ENCODE data around the gene SIPA1L3. TPM values are rescaled to one million over a fixed set of nuclear protein-coding genes. Genes with fewer than 3 reads are reported as not detected.

The SIPA1L3 gene
- total RNA-seq, 6 experiments from 2014 or later = 9.1 to 20.4 (median 14.9) TPM

DNA sequence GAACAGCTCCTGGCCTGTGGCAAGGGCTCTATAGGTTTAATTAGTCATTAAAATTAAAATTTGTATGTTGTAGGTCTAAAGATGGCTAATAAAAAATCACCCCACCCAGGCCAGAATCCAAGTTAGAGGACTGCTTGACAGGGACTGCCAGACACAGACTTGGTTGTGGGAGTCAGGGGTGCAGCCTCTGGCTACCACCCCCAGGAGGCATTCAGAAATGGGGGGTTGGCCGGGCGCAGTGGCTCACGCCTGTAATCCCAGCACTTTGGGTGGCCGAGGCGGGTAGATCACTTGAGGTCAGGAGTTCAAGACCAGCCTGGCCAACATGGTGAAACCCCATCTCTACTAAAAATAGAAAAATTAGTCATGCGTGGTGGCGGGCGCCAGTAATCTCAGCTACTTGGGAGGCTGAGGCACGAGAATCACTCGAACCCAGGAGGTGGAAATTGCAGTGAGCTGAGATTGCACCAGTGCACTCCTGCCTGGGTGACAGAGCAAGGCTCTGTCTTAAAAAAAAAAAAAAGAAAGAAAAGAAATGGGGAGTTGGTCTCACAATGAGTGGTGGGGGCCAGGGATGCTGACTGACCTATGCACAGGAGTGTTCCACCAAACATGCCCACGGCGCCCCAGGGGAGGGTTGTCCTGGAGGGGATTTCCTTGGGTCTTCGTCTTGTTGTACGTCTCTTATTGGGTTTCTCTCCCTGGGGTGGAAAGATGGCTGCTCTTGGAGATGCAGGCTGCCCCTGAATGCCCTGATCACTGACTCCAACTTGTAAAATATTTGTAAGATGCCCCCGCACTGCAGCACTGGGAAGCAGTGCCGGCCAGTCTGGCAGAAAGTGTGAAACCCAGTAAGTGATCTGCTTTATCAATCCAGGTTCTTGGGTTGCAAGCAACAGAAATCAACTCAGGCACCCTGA is 68.8 kb downstream of the SIPA1L3 start:
- TF ChIP-seq, protein P1, sequence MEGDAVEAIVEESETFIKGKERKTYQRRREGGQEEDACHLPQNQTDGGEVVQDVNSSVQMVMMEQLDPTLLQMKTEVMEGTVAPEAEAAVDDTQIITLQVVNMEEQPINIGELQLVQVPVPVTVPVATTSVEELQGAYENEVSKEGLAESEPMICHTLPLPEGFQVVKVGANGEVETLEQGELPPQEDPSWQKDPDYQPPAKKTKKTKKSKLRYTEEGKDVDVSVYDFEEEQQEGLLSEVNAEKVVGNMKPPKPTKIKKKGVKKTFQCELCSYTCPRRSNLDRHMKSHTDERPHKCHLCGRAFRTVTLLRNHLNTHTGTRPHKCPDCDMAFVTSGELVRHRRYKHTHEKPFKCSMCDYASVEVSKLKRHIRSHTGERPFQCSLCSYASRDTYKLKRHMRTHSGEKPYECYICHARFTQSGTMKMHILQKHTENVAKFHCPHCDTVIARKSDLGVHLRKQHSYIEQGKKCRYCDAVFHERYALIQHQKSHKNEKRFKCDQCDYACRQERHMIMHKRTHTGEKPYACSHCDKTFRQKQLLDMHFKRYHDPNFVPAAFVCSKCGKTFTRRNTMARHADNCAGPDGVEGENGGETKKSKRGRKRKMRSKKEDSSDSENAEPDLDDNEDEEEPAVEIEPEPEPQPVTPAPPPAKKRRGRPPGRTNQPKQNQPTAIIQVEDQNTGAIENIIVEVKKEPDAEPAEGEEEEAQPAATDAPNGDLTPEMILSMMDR (IDR thresholded peaks at IDR 0.05) = no peak
- TF ChIP-seq POLR2A (IDR thresholded peaks at IDR 0.05) = no peak
- Histone ChIP-seq H3K9me3 (no peaks in the 10 kb centered on the region), H3K4me1 (no peaks in the 10 kb centered on the region), H3K36me3 (no peaks in the 10 kb centered on the region), H3K27ac (no peak overlapping the region), H3K27me3 (no peaks in the 10 kb centered on the region), H3K4me3 (no peak overlapping the region)
- WGBS (ENCODE audit: insufficient coverage, low coverage, low lambda C conversion rate, missing lambda C conversion rate) = 85% methylated on average over 12 of the region's 16 CpGs
- ATAC-seq (no peak), DNase-seq (no peak)
- intact Hi-C loops (cut with DNase I) = no loop called here

DNA sequence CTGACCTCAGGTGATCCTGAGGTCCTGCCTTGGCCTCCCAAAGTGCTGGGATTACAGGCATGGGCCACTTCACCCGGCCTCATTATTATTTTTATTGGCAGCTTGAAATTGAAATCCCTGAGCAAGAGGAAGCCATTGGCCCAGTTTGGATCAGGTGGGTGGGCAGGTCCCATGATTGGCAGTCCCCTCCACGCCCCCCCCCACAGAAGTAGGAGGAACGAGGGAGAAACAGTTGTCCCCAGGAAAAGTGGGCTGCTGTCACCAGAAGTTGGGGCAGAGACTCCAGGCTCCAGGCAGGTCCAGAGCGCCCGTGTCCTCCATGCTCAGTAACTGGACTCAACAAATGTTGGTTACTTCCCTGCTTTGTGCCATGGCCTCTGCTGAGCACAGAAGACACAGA is 70.4 kb downstream of the SIPA1L3 start:
- DNase-seq (no peak), ATAC-seq (no peak)
- Histone ChIP-seq H3K4me1 (no peaks in the 10 kb centered on the region), H3K27me3 (no peaks in the 10 kb centered on the region), H3K36me3 (no peaks in the 10 kb centered on the region), H3K9me3 (no peaks in the 10 kb centered on the region), H3K4me3 (no peak overlapping the region), H3K27ac (no peak overlapping the region)
- TF ChIP-seq, protein P1 (IDR thresholded peaks at IDR 0.05) = no peak
- TF ChIP-seq POLR2A (IDR thresholded peaks at IDR 0.05) = no peak
- intact Hi-C loops (cut with DNase I) = no loop called here
- WGBS (ENCODE audit: insufficient coverage, low coverage, low lambda C conversion rate, missing lambda C conversion rate) = 100% methylated on average over 1 of the region's 5 CpGs

DNA sequence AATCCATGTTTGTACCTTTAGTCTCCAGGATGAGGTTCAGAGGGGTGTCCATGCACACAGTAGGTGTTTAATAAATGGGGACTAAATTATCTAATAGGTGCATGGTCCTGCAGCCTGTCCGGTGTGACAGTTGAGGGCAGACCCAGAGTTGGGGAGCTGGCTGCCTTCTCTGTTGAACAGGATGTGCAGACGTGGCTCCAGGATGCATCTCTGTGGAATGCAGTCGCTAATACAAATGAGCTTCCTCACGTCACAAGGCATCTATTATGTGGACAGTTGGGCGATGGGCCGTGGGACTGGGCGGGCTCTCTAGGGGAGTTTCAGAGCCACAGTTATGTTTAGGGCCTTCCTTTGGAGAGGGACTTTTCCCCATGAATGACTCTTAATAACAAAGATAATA is 71.0 kb downstream of the SIPA1L3 start:
- no peaks in the 10 kb centered on the region for H3K4me1 ChIP-seq
- H3K4me3 ChIP-seq = no peak overlapping the region
- 87% methylated on average over 3 of the region's 7 CpGs for WGBS (ENCODE audit: insufficient coverage, low coverage, low lambda C conversion rate, missing lambda C conversion rate)
- no peaks in the 10 kb centered on the region for H3K36me3 ChIP-seq
- TF ChIP-seq POLR2A (IDR thresholded peaks at IDR 0.05) = no peak
- TF ChIP-seq, protein P1 (IDR thresholded peaks at IDR 0.05) = no peak
- ATAC-seq (peak in 2 of 4 donors; percentile 19 to 44), DNase-seq (no peak)
- H3K9me3 ChIP-seq = no peaks in the 10 kb centered on the region
- no peak overlapping the region for H3K27ac ChIP-seq
- H3K27me3 ChIP-seq = no peaks in the 10 kb centered on the region
- intact Hi-C loops (cut with DNase I) = no loop called here

DNA sequence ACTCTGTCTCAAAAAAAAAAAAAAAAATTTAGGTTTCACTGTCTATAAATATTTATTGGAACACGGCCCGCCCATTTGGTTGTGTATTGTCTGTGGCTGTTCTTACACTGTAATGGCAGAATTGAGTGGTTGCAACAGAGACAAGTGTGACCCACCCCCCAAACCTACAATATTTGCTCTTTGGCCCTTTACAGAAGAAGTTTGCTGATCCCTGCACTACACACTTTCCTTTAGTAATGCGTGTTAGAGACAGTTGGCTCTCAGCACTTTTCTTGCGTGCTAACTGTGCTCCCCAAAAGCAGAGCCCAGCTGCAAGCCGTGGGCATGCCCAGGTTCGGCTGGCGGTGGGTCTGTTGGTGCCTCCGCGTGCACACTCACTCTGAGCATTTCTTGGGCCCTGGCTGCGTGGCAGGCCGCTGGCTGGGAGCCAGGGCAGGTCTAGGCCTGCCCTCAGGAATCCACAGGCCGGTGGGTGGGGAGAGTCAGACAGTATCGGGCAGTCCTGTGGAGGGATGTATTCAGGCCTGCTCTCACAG is 72.6 kb downstream of the SIPA1L3 start:
- ATAC-seq = peak; percentile 33 to 63 (median 45)
- Histone ChIP-seq H3K4me1 (no peaks in the 10 kb centered on the region), H3K9me3 (no peaks in the 10 kb centered on the region), H3K36me3 (no peaks in the 10 kb centered on the region), H3K27ac (no peak overlapping the region), H3K27me3 (no peaks in the 10 kb centered on the region), H3K4me3 (no peak overlapping the region)
- WGBS (ENCODE audit: insufficient coverage, low coverage, low lambda C conversion rate, missing lambda C conversion rate) = 56% methylated on average over 9 of the region's 13 CpGs
- TF ChIP-seq, protein P1 (IDR thresholded peaks at IDR 0.05) = no peak
- TF ChIP-seq POLR2A (IDR thresholded peaks at IDR 0.05) = no peak
- intact Hi-C loops (cut with DNase I) = no loop called here
- no peak for DNase-seq
